Fibroblast of skin of right biceps (primary cell): ENCODE data around the gene SLC5A2.
"Not testable (repeated sequence)": the region's sequence is repeated elsewhere in the genome, so short reads cannot be mapped to it uniquely, and the experiment has no call there.

Experiments
- DNase-seq: peaks from one replicate; pipeline ENCODE4 v3.0.0-alpha.2; 2013

SLC5A2 gene

DNA sequence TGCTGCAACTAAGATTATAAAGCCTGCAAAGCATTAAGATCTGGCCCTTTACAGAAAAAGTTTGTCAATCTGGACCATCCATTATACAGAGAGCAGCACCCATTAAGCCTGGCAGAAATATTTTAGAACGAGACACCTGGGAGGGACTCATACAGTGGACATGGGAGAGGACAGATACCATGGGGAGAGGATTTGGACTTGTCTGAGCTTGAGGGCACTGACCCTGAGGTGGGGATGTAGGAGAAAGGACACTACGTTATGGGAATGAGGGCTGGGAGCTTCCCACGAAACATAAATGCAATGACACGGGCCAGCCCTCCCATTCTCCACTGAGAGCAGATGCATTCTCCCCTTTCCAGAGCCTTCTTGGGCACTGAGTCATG lies 19.0 kb downstream of the SLC5A2 start:
- DNase-seq = no peak

DNA sequence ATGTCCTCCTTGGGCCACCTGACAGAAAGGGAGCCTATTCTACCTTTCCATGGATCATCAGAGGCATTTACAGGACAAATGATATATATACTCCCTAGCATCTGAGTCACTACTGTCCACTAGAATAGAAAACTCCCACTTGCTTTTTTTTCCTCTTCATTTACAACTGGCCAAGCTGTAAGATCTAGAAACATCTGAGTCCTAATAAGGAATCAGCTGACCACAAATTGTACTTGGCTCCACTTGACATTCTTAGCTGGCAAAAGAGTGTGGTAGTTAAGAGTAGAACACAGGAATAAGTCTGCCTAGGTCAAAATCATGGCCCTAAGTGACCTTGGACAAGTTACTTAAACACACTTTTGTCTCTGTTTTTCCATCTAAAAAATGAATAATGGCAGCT lies 20.1 kb downstream of the SLC5A2 start:
- DNase-seq = no peak

GRCh38 chr16:31503555-31503954 lies 20.6 kb downstream of the SLC5A2 start:
- not testable (repeated sequence) for DNase-seq

- no peak for DNase-seq
These were observed 21.2 kb downstream of the SLC5A2 start for GRCh38 chr16:31504159-31504558.

GRCh38 chr16:31505483-31505882 lies 22.6 kb downstream of the SLC5A2 start:
- DNase-seq = no peak

GRCh38 chr16:31507617-31507928 lies 24.6 kb downstream of the SLC5A2 start:
- no peak for DNase-seq

- DNase-seq = peak; percentile 92
These were observed 25.2 kb downstream of the SLC5A2 start, which contains the start of gene RUSF1 for GRCh38 chr16:31507929-31508705. Gene RUSF1, minus strand, starts transcription at chr16:31508391. Its CDS starts 18 bp downstream, at chr16:31508373.

- peak; percentile 67 for DNase-seq
These were observed 25.8 kb downstream of the SLC5A2 start for GRCh38 chr16:31508706-31509195.

- DNase-seq = peak; percentile 75
These were observed 30.2 kb downstream of the SLC5A2 start for GRCh38 chr16:31513126-31513525.

DNA sequence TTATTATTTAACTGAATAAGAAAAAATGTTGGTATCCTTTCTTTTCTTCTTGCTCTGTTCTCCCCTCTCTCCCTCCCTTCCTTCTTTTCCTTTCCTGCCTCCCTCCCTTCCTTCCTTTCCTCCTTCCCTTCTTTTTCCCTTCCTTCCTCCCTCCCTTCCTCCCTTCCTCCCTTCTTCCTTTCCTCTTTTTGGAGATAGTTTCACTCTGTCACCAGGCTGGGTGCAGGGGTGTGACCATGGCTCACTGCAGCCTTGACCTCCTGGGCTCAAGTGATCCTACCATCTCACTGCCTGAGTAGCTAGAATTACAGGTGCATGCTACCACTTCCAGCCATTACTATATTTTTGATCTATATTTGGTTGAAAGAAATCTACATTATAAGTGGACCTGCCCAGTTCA lies 31.0 kb downstream of the SLC5A2 start:
- DNase-seq = no peak

- DNase-seq = no peak
These were observed 35.0 kb downstream of the SLC5A2 start for GRCh38 chr16:31517800-31518402.

DNA sequence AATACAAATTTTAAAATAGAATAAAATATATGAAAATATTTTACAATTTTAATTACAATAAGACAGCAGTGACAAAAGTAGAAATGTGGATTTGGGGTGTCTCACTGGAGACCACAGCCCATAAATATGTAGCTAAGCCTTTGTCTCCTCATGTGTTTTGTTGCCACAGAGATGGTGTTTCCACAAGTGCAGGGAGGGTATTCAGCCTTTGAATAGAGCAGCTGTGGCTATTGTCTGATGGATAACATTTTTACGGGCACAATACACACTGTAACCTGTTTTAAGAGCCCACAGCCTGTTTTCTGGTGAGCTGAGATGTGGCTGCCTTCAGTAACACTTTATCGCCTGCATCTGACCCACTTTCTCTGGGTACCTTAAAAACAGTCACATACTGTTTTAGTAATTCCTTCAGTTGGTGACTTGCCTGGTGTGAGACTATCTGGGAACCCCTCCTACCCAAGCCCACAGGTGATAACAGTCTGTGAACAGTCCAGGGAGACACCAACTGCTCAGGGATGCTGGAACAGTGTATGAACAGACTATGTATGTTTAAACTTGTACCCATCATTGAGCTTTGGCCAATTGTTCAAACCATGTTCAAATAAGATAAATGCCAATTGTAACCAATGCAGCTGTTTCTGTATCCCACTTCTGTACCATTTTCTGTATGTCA lies 37.0 kb downstream of the SLC5A2 start:
- no peak for DNase-seq

GRCh38 chr16:31521368-31521767 lies 38.4 kb downstream of the SLC5A2 start:
- DNase-seq = no peak

DNA sequence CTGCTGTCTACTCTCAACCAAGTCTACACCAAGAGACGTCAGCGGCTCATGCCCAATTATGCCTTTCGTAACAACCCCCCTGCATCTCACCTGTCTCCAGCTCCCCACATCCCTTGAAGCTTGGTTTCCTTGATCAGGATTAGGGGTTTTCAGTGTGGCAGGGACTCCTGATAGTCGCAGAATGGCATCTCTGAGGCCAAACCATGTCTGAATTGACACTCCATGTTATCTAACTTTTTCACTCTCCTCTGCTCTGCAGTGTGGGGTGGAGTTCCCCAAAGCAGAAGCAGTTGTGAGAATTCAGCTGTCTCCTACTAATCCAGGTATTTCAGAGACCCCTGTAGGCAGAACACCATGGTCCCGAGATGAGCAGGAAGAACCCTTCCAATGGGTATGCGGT lies 39.1 kb downstream of the SLC5A2 start:
- DNase-seq = no peak

GRCh38 chr16:31523768-31524167 lies 40.8 kb downstream of the SLC5A2 start:
- DNase-seq = not testable (repeated sequence)

DNA sequence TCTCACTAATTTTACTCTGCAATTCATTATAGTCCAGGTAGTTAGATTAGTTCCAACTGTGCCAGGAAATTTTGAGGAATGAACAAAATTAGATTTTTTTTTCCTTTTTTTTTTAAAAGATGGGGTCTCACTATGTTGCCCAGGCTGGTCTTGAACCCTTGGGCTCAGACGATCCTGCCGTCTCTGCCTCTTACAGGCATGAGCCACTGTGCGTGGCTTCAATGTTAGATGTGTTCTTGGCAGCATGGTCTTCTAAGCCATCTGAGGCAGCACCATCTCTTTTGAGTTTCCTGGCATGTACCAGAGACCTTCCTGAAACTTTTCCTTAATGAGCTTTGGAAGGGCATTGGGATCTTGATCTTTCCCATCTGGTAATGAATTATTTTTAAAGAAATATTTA lies 42.2 kb downstream of the SLC5A2 start:
- DNase-seq = no peak

DNA sequence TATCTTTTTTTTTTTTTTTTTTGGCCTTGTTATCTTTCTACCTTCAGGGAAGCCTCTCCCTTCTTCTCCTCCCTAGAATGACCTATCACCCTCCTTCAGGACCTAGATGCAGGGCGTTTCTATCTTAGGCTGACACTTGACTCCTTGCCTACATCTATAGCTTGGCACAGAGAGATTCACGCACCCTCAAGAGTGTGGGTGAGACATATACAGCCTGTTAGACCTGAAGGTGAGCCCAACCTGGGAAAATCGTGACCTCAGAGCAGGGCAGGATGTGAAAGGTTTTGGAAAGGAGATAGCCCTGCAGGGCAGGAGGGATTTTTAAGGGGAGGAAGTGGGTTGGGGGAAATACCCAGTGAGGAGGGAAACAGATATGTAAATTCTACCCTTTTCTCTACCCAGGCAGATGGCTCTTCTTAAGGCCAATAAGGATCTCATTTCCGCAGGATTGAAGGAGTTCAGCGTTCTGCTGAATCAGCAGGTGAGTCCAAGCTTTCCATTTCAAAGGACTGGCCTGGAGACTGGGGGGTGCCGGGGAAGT lies 44.9 kb downstream of the SLC5A2 start, which contains the start of gene AHSP:
TSS of gene AHSP (plus strand) at position 167 of the 541 bp plus-strand sequence. CDS start at position 407, 240 bp downstream.
- DNase-seq = no peak

DNA sequence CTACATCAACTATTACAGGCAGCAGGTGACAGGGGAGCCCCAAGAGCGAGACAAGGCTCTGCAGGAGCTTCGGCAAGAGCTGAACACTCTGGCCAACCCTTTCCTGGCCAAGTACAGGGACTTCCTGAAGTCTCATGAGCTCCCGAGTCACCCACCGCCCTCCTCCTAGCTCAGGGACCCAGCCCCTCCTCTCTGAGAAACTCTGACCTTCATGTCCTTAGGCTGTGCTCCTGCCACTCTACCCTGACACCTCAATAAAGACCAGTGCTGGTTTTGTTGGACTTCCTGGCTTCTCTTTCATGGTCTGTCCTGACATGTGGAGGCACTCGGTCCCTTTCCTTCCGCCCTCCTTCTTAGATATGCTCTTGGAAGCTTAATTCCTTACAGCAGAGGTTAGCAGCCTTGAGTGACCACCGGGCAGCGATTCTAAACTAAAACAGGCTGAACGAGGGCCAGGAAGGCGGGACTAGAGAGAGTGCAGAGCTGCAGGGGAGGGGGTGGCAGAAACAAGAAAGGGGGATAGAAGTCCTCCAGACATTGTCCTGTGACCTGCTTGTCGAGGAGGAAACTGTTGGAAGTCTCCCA lies 45.7 kb downstream of the SLC5A2 start:
- DNase-seq = no peak

DNA sequence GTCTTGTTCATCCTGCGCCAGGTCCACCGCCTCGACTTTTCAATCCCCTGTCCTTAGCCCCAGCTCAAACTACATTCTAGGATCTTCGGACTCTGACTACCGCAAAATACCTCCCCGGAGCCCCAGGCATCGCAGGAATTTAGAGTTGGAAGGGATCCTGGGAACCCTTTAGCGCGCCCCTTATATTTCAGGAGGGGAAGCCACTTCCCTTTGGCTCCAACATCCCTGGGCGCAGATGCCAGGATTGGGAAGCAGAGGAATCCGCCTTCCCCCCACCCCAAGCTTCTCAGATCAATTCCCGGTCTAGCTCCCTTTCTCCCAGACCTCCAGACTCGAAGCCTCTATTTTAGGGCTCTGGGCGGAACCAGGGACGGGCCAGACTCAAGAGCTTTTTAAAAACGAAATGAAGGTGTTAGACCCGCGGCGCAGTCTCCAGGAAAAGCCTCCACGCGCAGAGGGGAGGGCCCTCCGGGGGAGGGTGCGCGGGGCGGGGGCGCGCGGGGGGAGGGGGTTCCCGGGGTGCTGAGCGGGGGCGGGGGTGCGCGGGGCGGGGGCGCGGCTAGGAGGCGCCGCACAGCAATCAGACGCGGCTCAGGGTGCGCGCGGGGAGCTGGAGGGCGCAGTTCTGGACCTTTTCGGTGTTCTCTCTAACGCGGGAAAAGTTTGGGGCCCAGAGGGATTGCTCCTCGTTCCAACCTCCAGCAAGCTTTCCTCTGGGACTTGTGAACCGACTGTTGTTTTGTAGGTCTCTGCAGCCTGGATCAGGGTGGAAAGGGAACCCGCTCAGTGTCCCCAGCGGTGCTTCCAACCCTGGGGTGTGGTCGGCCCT lies 46.4 kb downstream of the SLC5A2 start:
- DNase-seq = peak; percentile 72

DNA sequence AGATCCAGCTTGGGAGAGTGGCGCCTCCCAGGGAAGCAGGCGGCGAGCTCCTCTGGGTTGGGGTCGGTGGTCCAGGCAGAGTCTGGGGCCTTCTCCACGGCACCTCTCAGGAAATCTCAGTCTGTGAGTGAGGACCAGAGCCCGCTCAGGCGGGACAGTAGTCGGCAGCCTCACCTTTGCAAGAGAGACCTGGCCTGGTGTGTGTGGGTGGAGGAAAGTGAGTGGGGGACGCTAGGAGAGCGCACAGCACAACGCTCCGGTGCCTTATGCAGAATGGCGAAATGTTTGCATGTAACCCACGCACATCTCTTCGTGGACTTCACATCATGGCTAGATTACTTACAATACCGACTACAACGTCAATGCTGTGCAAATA lies 47.0 kb downstream of the SLC5A2 start:
- no peak for DNase-seq

DNA sequence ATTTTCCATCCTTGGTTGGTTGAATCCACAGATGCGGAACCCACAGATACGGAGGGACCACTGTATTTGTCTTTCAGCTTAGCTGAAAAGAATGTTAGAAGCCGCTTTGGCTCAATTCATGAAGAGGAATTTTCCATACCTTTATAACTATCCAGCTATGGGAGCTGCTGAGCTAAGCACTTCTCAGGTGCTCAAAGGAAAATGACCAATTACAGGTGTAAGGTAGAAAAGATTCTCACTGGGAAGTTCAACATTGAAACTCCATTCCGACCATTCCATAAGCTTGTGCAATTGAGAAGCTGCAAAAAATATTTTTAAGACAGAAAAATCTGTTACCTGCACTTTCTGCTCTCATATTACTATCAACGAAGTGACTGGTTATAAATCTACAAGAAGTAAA lies 47.5 kb downstream of the SLC5A2 start:
- no peak for DNase-seq

GRCh38 chr16:31531096-31531495 lies 48.2 kb downstream of the SLC5A2 start:
- no peak for DNase-seq
